Stimulated activated CD4-positive, alpha-beta T cell treated with anti-CD3 and anti-CD28 coated beads, Interleukin-1b, Interleukin-23, amount 100 ng/mL, for 24 hours (primary cell): ENCODE results near the gene DYRK3.
A peak's percentile ranks its signal among the peaks of the same experiment; 100 is the strongest.
"Not testable (repeated sequence)": the region's sequence is repeated elsewhere in the genome, so short reads cannot be mapped to it uniquely, and the experiment has no call there.

Source experiments
- DNase-seq, 4 experiments: peaks; one replicate each; pipeline ENCODE4 v3.0.0-alpha.2; 2020; ENCODE audit warnings: low read depth in 4 of 4, low spot score in 1 of 4

The DYRK3 gene

GRCh38 chr1:206628916-206629315 lies 6.4 kb upstream of the DYRK3 start:
- DNase-seq: no peak

GRCh38 chr1:206631085-206631509 lies 4.2 kb upstream of the DYRK3 start:
- DNase-seq: no peak

- no peak for DNase-seq
Observed at GRCh38 chr1:206633708-206634121, 1.6 kb upstream of the DYRK3 start.

- peak; percentile 61 to 72 (median 68) for DNase-seq
Observed at GRCh38 chr1:206634365-206635079, 814 bp upstream of the DYRK3 start.

GRCh38 chr1:206635978-206636345 lies 626 bp downstream of the DYRK3 start:
- no peak for DNase-seq

- DNase-seq: no peak
Observed at GRCh38 chr1:206636671-206637070, 1.3 kb downstream of the DYRK3 start.

- no peak for DNase-seq
Observed at GRCh38 chr1:206637605-206638004, 2.3 kb downstream of the DYRK3 start.

- not testable (repeated sequence) for DNase-seq
Observed at GRCh38 chr1:206642074-206642473, 6.7 kb downstream of the DYRK3 start.

- no peak for DNase-seq
Observed at GRCh38 chr1:206643118-206643698, 7.9 kb downstream of the DYRK3 start.

- DNase-seq: no peak
Observed at GRCh38 chr1:206646504-206646903, 11.2 kb downstream of the DYRK3 start.

- no peak for DNase-seq
Observed at GRCh38 chr1:206647224-206647623, 11.9 kb downstream of the DYRK3 start.

GRCh38 chr1:206649261-206649921 lies 14.1 kb downstream of the DYRK3 start:
- no peak for DNase-seq

- no peak for DNase-seq
Observed at GRCh38 chr1:206651014-206651413, 15.7 kb downstream of the DYRK3 start.

- no peak for DNase-seq
Observed at GRCh38 chr1:206651958-206652890, 16.9 kb downstream of the DYRK3 start.

GRCh38 chr1:206653715-206654459 lies 18.6 kb downstream of the DYRK3 start:
- no peak for DNase-seq

- no peak for DNase-seq
Observed at GRCh38 chr1:206654828-206655227, 19.5 kb downstream of the DYRK3 start.

- no peak for DNase-seq
Observed at GRCh38 chr1:206655471-206655882, 20.1 kb downstream of the DYRK3 start.

- DNase-seq: no peak
Observed at GRCh38 chr1:206656936-206657335, 21.6 kb downstream of the DYRK3 start.

- DNase-seq: no peak
Observed at GRCh38 chr1:206657751-206658150, 22.4 kb downstream of the DYRK3 start.

GRCh38 chr1:206658264-206658980 lies 23.1 kb downstream of the DYRK3 start:
- peak in 2 of 4 experiments; percentile 16 to 33 for DNase-seq
